Activated gamma-delta T cell treated with anti-CD3 and anti-CD28 coated beads, Interleukin-2, amount 50 U/mL, for 16 hours (primary cell): ENCODE results near the gene BUD23.
A peak's percentile ranks its signal among the peaks of the same experiment; 100 is the strongest.
"Not testable (repeated sequence)": the region's sequence is repeated elsewhere in the genome, so short reads cannot be mapped to it uniquely, and the experiment has no call there.

Experiments used
- DNase-seq: peaks from one replicate; pipeline ENCODE4 v3.0.0-alpha.2; 2020; ENCODE audit warnings: low read depth

The BUD23 gene

DNA sequence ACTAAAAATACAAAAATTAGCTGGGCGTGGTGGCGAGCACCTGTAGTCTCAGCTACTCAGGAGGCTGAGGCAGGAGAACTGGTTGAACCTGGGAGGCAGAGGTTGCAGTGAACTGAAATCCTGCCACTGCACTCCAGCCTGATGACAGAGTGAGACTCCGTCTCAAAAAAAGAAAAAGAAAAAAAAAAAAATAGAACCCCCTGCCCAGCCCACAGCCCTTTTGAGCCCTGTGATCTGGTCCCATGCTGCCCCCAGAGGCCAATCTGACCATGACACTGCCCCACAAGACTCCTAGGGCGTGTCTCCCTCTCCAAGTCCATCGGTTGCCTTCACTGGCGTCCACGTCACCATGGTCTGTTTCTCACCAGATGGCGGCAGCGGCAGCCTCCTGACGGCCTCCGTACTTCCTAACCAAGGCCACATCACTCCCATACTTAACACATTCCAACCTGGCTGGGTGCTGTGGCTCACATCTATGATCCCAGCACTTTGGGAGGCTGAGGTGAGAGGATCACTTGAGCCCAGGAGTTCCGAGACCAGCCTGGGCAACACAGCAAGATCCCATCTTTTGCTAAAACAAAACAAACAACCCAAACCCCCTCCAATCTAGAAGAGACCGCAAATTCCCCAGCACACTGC lies 18.1 kb downstream of the BUD23 start:
- DNase-seq = no peak

DNA sequence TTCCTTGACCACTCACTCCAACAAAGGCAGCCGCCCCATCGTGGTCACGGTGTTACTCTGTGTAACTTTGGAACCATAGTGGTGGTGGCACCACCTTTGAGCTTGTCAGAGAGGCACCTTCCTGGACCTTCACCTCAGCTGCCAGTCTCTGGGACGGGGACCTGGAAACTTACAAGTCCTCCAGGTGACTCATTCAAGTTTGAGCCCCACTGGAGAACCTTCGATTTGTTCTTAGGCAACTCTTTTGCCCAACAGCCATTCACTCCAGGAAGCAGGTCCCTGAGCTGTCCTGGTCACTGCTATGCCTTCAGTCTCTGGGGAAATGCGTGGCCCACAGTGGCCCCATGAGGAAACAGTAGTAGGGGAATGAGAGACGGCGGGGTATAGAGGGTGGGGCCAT lies 18.8 kb downstream of the BUD23 start:
- DNase-seq = no peak

DNA sequence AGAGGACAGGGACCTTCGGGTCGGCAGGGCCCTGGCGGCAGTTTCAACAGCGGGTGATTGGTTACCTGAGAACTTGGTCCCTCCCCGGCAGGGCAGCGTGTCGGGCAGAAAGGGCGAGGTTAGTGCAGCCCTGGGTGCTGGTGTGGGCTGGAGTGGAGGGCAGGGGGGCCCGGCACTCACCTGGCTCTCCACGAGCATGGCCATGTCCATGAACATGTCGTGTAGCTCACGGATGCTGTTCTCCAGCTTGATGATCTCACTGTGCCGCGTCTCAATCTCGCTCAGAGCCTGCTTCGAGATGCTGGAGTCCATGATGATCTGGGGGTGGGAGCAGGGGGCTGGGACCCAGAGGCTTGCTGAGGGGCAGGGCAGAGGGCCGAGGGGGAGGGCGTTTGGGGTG lies 19.3 kb downstream of the BUD23 start:
- no peak for DNase-seq

DNA sequence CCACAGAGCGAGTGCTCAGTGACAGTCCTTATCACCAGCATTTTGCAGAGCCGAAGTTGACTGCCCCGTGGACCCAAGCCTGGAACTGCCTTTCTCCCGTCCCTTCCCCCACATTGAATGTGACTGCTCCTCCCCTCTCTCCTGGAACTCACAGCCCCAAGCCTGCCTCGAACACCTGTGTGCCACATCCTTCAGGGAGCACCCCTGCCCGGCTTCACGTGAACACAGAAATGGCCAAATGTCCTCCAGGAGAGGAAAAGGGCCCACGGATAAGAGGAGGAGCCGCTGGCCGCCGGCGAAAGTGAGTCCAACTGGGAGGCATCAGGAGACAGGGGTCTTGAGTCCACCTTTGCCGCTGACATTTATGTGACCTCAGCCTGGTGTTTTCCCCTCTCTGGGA lies 19.8 kb downstream of the BUD23 start:
- DNase-seq = no peak

DNA sequence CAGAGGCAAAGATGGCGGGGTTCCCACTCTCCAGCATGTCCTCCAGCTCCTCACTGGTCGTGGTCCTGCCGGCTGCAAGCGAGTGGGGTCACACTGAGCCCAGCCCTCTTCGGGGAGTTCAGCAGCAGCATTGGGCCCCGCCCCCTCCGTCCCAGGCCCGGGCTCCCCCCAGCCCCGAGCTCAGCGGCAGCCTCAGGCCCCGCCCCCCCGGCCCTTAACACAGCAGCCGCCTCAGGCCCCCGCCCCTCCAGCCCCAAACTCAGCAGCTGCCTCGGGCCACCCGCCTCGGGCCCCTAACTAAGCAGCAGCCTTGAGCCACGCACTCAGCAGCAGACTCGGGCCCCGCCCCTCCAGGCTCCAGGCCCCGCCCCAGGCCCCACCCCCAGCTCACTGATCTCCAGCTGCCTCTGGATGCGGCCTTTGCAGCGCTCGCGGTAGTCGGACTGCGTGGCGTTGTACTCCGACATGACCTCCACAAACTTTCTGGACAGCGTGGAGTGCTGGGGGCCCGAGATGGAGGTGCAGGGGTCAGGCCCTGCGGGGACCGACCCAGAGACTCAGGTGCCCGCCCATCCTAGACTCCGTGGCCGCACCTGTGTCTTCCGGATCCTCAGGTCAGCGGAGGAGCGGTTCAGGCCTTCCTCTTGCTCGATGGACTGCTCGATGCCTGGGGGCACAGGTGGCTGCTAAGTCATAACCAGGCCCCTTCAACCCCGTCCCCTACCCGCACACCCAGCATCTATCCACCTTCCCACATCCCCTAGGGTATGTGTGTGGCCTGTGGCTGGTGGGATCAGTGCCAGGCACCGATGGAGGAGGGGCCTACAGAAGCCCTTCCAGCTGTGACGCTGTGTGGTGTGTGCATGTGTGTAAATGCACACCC lies 20.6 kb downstream of the BUD23 start:
- no peak for DNase-seq

DNA sequence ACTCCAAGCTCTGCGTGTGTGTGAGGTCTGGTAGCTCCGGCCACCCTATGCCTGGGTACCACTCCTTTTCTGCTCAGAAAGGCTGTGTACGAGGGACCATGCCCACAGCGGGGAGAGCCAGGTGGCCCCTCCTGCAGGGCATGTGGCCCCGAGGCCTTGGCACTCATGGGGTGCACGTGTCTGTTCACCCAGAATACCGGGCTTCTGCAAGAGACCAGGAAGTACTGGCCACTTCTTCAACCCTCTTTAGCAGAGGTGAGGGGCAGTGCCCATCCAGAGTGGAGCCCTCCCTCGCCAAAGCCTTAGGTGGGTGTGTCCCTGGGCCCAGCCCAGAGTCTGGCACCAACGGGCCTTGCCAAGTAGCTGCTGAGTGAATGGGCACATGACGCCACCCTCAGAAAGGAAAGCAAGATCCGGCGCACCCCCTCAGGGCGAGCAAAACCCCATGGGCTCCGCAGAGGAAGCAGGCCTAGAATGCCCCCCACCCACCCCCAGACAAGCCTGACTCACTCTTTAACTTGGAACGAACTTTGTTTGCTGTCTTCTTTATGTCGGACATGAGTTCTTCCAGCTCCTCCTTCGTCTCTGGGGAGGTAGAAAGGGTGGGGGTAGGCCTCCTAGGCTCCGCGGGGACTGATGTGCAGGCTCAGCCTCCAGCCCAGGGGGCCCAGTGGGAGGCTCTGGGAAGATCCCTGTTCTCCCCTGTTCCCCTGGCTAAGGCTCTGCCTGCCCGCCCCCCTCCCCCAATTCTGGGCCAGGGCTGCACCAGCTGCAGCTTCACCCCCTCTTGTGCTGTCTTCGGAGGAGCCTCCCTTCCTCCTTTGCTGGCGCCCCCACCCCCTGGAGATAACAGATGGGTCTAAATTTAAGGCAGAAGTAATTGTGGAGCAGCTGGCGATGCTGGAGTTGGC lies 21.5 kb downstream of the BUD23 start:
- DNase-seq = no peak

DNA sequence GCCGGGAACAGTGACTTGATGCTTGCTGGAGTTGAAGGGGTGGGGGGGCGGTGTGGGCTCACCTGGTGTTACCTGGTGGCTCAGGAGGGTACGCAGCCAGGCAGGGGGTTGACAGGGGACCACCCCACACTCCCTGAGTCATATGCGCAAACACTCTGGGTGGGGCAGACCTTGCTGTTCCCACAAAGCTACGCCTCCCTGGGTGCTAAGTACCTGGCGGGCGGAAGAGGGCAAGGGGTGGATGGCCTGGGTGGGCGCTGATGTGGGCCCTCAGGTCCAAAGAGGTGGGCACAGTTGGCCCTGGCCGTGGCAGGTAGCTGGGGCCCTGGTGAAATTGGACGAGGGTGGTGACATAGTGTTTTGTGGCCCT lies 22.1 kb downstream of the BUD23 start:
- no peak for DNase-seq

DNA sequence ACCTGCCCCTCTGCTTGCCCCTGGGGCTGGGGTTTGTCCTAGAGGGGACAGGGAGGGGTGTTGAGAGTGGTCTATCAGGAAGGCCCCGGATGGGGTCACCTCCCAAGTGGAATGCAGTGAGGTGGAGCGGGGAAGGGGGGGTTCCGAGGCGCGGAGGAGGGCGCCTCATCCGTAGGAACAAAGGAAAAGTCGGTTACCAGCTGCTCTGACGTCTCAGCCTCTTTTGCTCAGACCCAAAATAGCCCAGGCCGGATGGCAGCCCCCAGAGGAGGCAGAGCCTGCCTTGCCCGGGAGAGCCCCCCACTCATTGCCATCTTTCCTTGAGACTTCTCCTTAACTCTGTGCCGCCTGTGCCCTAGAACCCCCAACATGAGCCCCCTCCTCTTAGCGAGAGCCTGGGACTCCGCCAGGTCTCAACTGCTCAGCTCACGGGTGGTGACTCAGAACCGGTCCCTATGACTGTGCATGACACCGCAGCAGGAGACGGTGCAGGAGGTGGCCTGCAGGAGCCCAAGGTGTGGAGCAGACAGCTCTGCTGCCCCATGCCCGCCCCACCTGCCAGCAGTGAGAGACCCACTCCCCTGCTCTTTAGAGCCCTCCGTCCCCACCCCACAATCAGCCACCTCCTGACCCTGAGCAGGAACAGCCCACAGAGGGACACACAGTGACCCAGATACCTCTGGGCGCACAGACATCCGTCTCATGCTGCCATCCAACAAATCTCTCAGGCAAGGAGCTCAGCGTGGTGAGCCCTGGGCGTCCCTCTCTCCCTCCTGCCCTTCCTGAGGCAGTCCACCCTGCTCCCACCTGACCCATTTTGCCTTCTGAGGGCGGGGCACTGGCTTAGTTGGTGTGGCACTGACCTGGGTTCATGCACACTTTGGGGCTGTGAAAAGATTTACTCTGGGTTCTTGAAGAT lies 23.0 kb downstream of the BUD23 start:
- DNase-seq = no peak

DNA sequence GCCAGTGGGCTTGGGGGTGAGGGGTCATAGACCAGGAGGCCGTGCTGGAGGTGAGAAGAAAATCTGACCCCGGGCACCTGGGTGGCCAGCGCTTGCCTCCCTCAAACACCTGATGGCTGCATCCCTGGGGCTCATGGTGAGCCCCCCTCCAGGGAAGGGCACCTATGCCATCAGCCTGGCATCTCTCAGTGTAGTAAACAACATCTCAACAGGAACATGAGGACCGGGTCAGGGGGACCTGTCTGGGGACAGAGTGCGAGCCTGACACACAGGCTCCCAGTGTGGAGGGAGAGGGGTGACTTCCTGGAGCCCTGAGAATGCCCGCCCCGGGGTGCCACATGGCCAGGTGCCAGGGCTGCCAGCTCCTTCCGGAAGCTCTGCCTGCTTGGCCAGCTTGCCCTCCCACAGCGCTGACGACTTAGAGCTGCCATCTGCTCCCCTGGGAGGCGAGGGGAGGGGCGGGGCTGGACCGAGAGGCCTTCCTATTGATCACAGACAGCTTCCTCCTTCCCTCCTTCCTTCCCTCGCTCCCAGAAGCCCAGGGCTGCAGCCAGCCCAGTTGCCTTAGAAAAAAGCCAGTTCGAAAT lies 23.7 kb downstream of the BUD23 start:
- no peak for DNase-seq

DNA sequence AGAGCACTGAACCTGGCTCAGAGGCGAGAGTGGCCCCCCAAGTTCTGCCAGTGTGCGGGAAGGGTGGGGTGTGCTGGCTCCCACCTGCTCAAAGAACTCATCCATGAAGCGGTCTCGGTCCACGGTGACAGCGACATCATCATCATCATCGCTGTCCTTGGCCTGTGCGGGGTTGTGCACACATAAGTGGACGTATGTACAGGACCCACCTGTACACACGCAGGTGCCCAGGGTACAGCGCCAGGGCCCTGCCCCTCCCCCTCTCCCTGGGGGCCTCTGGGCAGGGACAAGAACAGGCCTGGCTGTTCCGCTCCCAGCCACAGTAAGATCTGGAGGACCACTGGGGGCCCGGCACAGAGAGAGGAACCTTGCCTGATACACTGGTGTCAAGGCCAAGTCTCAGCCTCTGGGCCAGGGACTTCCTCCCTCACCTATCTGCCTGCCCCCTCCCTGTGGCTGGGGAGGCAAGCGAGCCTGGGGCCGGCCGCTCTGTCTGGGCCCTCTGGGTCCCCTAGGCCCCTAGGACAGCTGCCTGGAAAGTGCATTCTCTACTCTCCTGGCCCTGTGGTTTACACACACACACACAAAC lies 25.7 kb downstream of the BUD23 start:
- DNase-seq = no peak

DNA sequence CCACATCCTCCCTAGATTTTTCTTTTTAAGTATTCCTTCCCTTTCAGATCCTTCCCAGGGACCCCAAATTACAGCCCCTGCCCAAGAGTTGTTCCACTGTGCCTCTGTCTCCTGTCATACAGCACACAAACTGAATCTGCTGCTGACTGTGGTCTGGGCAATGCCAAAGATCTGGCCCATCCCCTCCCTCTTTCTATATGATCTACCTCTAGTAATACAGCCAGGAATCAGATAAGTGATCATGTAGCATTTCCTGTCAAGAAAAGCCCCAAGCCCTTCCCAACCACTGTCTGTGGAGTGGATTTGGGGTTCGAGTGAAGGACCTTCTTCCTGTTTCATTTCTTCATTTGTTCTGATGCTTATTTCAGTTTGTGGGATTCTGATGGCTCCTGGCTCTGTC lies 29.4 kb downstream of the BUD23 start:
- no peak for DNase-seq

DNA sequence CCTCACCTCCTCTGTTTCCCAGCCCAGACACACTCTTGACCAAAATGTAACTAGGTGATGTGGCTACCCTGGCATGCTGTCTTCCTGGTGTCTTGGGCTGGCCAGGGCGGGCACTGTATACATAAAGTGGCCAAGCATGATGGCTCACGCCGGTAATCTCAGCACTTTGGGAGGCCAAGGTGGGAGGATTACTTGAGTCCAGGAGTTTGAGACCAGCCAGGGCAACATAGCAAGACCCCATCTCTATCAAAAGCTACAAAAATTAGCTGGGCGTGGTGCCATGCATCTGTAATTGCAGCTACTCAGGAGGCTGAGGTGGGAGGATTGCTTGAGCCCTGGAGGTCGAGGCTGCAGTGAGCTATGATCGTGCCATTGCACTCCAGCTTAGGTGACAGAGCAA lies 29.9 kb downstream of the BUD23 start:
- not testable (repeated sequence) for DNase-seq

DNA sequence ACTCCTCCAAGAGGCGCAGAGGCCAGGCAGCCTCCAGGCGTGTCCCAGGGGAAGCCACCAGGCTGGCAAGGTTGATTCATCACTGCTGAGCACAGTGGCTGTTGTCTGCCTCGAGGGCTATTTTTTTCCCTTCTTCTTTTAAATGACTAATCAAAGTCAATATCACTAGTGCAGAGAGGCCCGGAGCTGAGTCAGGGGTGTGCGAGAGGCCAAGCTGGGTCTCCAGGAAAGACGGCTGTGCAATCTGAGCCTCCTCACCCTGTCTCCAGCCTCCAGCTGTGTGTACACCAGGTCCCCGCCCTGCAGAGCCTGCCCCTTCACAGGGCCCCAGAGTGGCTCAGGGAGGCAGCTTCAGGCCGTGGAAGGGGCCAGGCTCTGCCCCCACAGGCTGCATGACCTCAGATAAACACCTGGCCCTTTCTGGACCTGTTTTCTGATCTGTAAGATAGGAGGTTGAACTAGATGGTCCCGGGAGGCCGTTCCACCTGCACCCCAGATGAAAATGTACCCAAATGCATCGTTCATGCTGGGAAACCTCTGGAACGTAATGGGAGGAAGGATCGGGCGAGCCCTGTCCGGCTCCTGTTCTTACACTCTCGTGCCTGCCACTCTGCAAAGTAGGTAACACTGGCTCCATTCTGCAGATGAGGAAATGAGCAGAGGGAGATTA lies 32.4 kb downstream of the BUD23 start:
- DNase-seq = no peak

DNA sequence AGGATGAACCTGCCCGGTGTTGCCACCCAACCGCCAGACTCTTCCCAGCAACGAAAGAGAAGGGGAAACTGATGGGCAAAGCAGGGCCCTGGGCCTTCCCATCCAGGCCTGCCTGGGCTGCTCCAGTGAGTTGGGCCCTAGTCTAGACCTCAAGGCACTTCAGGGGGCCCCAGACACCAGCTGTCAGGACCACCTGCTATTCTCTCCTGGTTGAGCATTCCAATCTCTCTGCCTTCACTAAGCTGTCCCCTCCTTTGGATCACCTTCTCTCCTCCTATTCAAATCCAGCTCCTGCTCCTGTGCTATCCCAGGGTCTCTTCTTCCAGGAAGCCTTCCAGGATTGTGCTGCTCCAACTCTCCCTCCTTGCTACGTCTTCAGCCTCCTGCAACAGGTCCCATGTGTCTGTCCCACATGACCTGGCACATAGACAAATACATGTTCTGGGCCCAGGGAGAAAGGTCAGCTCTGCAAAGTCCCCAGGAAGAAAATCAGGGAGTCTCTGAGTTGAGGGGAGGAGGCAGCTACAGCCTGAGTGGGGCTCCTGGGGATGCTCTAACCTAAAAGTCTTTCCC lies 33.0 kb downstream of the BUD23 start:
- DNase-seq = no peak

DNA sequence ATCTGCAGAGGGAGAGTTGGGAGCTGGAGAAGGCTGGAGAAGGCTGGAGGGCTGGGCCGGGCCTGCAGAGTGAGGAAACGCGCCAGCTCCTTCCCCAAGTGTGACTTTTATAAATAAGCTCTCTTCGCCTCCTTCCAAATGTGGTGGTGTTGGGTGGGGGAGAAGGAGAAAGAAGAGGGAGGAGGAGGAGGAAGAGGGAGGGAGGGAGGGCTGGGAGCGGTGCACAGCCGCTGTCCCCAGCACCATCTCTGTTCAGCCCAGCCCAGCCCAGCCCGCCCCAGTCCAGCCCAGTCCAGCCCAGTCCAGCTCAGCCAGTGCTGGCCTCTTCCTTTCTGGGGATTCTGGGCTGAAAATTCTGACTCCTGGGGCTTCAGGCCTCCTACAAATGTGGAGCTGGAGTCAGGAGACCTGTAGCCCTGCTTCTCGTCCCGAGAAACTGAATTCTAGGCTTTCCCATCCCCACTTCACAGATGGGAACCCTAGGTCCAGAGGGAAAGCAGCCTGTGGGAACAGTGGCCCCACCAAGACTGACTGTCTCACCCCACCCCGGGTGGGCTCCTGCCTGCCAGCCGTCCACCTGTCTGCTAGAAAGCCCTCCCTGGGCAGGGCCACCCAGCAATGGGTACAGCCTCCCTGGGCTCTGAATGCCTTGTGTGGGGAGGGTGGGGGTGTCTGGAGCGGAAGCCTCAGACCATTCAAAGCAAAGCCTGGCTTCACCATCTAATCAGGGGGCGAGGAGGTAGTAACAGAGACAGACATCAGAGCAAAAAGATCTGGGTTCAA lies 33.8 kb downstream of the BUD23 start:
- DNase-seq = no peak

DNA sequence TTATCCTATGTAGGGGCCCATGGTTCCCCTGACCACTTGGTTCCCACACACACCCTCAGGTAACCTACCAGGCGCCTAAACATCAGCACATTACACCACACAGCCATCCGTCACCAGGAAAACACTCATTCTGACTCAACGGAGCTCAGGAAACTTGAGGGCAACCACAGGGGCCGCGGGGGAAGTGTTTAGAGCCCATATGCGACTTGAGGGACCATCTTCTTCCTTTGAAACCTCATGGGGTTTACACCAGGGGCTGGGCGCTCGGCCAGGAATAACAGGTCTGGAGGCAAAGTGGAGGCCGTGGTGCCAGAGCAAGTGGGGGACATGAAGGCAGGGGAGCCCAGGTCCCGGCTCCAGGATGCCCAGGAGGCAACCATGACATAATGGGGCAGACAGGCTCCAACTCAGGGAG lies 34.6 kb downstream of the BUD23 start:
- peak; percentile 74 for DNase-seq

DNA sequence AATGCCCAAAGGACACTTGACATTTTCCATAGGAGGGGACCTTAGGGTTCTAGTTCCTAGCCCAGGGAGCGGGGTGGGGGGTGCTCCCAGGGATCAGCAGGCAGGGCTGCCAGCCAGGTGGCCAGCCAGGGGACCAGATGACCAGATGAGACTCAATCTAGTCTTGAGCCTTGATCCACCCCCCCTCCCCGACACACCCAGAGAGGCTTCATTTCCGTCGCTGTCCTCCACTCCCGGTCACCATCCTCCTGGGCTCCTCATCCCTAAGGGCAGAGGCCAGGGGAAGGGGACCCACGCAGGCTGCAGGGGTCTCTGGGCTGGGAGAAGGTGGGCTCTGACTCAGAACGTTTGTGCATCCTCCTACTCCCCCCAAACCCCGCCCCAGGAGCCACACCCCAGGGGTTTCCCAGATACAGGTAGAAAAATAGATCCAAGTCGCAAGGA lies 35.1 kb downstream of the BUD23 start:
- DNase-seq = no peak

DNA sequence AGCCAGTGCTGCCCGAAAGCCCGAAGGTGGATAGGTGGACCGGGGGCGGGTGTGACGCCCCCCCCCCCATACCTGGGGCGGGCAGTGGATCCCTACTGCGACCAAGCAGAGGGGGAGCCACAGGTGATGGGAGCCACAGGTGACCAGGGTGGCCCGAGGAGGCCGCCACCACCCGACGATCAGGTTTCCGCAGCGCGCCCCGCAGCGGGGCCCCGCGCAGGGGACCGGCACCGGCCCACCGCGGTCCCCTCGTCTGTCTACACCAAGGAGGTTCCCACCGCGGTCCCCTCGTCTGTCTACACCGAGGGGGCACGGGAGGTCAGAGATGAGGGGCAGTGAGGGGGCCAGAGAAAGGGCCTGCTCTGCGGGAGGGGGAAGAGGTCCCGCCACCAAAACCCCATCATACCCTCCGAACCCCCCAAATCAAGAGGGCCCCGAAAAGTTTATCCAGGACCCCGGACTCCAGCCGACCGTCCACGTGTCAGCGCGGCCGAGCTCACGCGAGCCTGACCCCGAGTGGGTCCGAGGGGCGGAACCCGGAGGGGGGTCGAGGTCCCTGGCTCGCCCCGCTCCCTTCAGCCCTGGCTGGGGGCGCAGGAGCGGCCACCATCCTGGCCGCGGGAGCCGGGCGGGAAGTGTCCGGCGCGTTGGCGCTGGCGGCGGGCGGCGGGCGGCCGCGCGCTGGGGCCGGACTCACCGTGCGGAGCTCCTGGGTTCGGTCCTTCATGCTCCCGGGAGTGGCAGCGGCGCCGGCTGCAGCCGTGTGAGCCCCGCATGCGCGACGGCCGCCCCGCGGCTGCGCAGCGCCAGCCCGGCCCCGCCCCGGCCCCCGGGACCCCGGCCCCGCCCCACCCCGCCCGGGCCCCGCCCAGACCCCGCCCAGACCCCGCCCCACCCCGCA lies 35.8 kb downstream of the BUD23 start, which contains the start of gene STX1A:
Gene STX1A (minus strand): TSS at position 765 of the 901 bp plus-strand sequence. CDS start 38 bp downstream, at position 727.
- peak; percentile 48 for DNase-seq
